ENCODE measurements around the gene CLPTM1L. TPM values are rescaled to one million over a fixed set of nuclear protein-coding genes. Genes with fewer than 3 reads are reported as not detected.
A peak's percentile ranks its signal among the peaks of the same experiment; 100 is the strongest.

CLPTM1L gene
- 142 TPM for total RNA-seq
- 60.7 TPM for polyA plus RNA-seq
- long read RNA-seq, donor 1, partial matches to known transcripts = 0 of 3 reads
- long read RNA-seq, donor 1, other reads (novel, unspliced or antisense) = 0 of 3 reads
- long read RNA-seq, donor 2 = 0 reads
- long read RNA-seq, donor 3, transcript CLPTM1L-204 (8 exons, 742 nt) = minor isoform, 14 of 65 reads
- long read RNA-seq, donor 3, transcript CLPTM1L-201 (17 exons, 2,500 nt) = major isoform, 35 of 65 reads
- long read RNA-seq, donor 3, partial matches to known transcripts = 15 of 65 reads
- long read RNA-seq, donor 3, other reads (novel, unspliced or antisense) = 0 of 65 reads
- long read RNA-seq, donor 4, transcript CLPTM1L-201 (17 exons, 2,500 nt) = major isoform, 16 of 24 reads
- long read RNA-seq, donor 4, partial matches to known transcripts = 0 of 24 reads
- long read RNA-seq, donor 4, other reads (novel, unspliced or antisense) = 0 of 24 reads
- long read RNA-seq, donor 5, transcript CLPTM1L-201 (17 exons, 2,500 nt) = major isoform, 30 of 48 reads
- long read RNA-seq, donor 5, transcript CLPTM1L-204 (8 exons, 742 nt) = minor isoform, 5 of 48 reads
- long read RNA-seq, donor 5, partial matches to known transcripts = 10 of 48 reads
- long read RNA-seq, donor 5, other reads (novel, unspliced or antisense) = 0 of 48 reads
- long read RNA-seq, donor 6, transcript CLPTM1L-204 (8 exons, 742 nt) = minor isoform, 7 of 35 reads
- long read RNA-seq, donor 6, transcript CLPTM1L-201 (17 exons, 2,500 nt) = major isoform, 23 of 35 reads
- long read RNA-seq, donor 6, partial matches to known transcripts = 5 of 35 reads
- long read RNA-seq, donor 6, other reads (novel, unspliced or antisense) = 0 of 35 reads
- long read RNA-seq, donor 7, transcript CLPTM1L-201 (17 exons, 2,500 nt) = major isoform, 25 of 39 reads
- long read RNA-seq, donor 7, partial matches to known transcripts = 5 of 39 reads
- long read RNA-seq, donor 7, other reads (novel, unspliced or antisense) = 5 of 39 reads
- long read RNA-seq, donor 8, transcript CLPTM1L-201 (17 exons, 2,500 nt) = major isoform, 13 of 15 reads
- long read RNA-seq, donor 8, partial matches to known transcripts = 0 of 15 reads
- long read RNA-seq, donor 8, other reads (novel, unspliced or antisense) = 0 of 15 reads
- long read RNA-seq, donor 9, transcript CLPTM1L-201 (17 exons, 2,500 nt) = major isoform, 16 of 18 reads
- long read RNA-seq, donor 9, partial matches to known transcripts = 0 of 18 reads
- long read RNA-seq, donor 9, other reads (novel, unspliced or antisense) = 0 of 18 reads
- long read RNA-seq, donor 10, transcript CLPTM1L-201 (17 exons, 2,500 nt) = major isoform, 13 of 27 reads
- long read RNA-seq, donor 10, partial matches to known transcripts = 9 of 27 reads
- long read RNA-seq, donor 10, other reads (novel, unspliced or antisense) = 0 of 27 reads

GRCh38 chr5:1344975-1345838, at the start of gene CLPTM1L:
Gene CLPTM1L (minus strand): TSS chr5:1345099. CDS start chr5:1344841, 258 bp downstream.
- peak; percentile 65 to 96 (median 90) for DNase-seq (ENCODE audit: low read depth in 6 of 9, low spot score in 9 of 9)
- Histone ChIP-seq H3K27ac (ENCODE audit: low read depth in 1 of 2, low read length in 1 of 2) (peak within 1 kb of the TSS; percentile 75 to 86), H3K4me1 (ENCODE audit: control insufficient read depth in 2 of 2, insufficient read depth in 2 of 2, low read length in 2 of 2) (peaks cover 17 to 42% of the 10 kb centered on the region in 2 donors), H3K36me3 (ENCODE audit: control insufficient read depth in 2 of 2, insufficient read depth in 2 of 2, low read length in 1 of 2) (peaks cover 34% of the 10 kb centered on the region in 2 donors), H3K4me3 (ENCODE audit: low read length in 2 of 2) (peak within 1 kb of the TSS; percentile 81 to 99), H3K27me3 (ENCODE audit: control insufficient read depth in 2 of 2, insufficient read depth in 1 of 2, low read length in 1 of 2) (no peaks in the 10 kb centered on the region), H3K9me3 (ENCODE audit: control insufficient read depth in 2 of 2, insufficient read depth in 1 of 2, low read length in 1 of 2) (no peaks in the 10 kb centered on the region)
- 2% methylated on average over 86 of the region's 87 CpGs for WGBS

DNA sequence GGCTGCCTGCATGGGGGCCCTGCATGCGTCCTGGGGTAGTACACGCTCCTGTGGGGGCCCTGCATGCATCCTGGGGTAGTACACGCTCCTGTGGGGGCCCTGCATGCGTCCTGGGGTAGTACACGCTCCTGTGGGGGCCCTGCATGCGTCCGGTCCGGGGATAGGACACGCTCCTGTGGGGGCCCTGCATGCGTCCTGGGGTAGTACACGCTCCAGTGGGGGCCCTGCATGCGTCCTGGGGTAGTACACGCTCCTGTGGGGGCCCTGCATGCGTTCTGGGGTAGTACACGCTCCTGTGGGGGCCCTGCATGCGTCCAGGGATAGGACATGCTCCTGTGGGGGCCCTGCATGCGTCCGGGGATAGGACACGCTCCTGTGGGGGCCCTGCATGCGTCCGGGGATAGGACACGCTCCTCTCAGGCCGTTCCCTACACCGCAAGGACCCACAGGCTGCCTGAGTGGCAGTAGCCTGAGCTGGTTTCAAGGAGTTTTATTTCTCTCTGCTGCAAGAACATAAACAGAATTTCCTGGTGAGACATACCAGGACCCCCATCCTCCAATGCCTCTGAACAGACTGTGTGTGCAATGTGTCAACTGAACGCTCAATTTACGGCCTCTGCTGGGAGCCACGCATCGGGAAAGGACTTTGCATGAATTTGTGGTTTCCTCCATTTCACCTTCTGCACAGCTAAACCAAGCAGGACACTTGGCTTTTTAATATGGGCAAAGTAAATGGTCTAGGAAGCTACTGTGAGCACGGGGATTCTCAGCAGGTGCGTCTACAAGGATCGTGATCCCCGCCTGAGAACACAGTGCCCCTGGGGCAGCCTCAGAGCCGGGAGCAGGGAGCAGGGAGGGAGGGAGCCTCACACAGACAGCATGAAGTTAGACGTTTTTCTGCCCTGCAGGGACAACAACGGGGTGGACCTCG, 48.9 kb upstream of the CLPTM1L start:
- 75% methylated on average over 36 of the region's 36 CpGs for WGBS
- Histone ChIP-seq H3K36me3 (ENCODE audit: control insufficient read depth in 2 of 2, insufficient read depth in 2 of 2, low read length in 1 of 2) (no peaks in the 10 kb centered on the region), H3K27me3 (ENCODE audit: control insufficient read depth in 2 of 2, insufficient read depth in 1 of 2, low read length in 1 of 2) (peaks cover 4 to 72% of the 10 kb centered on the region in 2 donors), H3K9me3 (ENCODE audit: control insufficient read depth in 2 of 2, insufficient read depth in 1 of 2, low read length in 1 of 2) (no peaks in the 10 kb centered on the region), H3K4me1 (ENCODE audit: control insufficient read depth in 2 of 2, insufficient read depth in 2 of 2, low read length in 2 of 2) (no peaks in the 10 kb centered on the region), H3K27ac (ENCODE audit: low read depth in 1 of 2, low read length in 1 of 2) (no peak overlapping the region), H3K4me3 (ENCODE audit: low read length in 2 of 2) (no peak overlapping the region)
- no peak for DNase-seq (ENCODE audit: low read depth in 6 of 9, low spot score in 9 of 9)

- no peaks in the 10 kb centered on the region for H3K4me1 ChIP-seq (ENCODE audit: control insufficient read depth in 2 of 2, insufficient read depth in 2 of 2, low read length in 2 of 2)
- no peak overlapping the region for H3K27ac ChIP-seq (ENCODE audit: low read depth in 1 of 2, low read length in 1 of 2)
- no peak for DNase-seq (ENCODE audit: low read depth in 6 of 9, low spot score in 9 of 9)
- H3K27me3 ChIP-seq (ENCODE audit: control insufficient read depth in 2 of 2, insufficient read depth in 1 of 2, low read length in 1 of 2) = peaks cover 4 to 77% of the 10 kb centered on the region in 2 donors
- 60% methylated on average over 22 of the region's 22 CpGs for WGBS
- H3K36me3 ChIP-seq (ENCODE audit: control insufficient read depth in 2 of 2, insufficient read depth in 2 of 2, low read length in 1 of 2) = no peaks in the 10 kb centered on the region
- H3K9me3 ChIP-seq (ENCODE audit: control insufficient read depth in 2 of 2, insufficient read depth in 1 of 2, low read length in 1 of 2) = no peaks in the 10 kb centered on the region
- H3K4me3 ChIP-seq (ENCODE audit: low read length in 2 of 2) = no peak overlapping the region
Observed at GRCh38 chr5:1392801-1393565, 48.1 kb upstream of the CLPTM1L start.

GRCh38 chr5:1392261-1392660, 47.4 kb upstream of the CLPTM1L start:
- no peak for DNase-seq (ENCODE audit: low read depth in 6 of 9, low spot score in 9 of 9)
- no peak overlapping the region for H3K4me3 ChIP-seq (ENCODE audit: low read length in 2 of 2)
- no peaks in the 10 kb centered on the region for H3K9me3 ChIP-seq (ENCODE audit: control insufficient read depth in 2 of 2, insufficient read depth in 1 of 2, low read length in 1 of 2)
- H3K4me1 ChIP-seq (ENCODE audit: control insufficient read depth in 2 of 2, insufficient read depth in 2 of 2, low read length in 2 of 2) = peaks cover 2% of the 10 kb centered on the region in 2 donors
- no peak overlapping the region for H3K27ac ChIP-seq (ENCODE audit: low read depth in 1 of 2, low read length in 1 of 2)
- H3K36me3 ChIP-seq (ENCODE audit: control insufficient read depth in 2 of 2, insufficient read depth in 2 of 2, low read length in 1 of 2) = no peaks in the 10 kb centered on the region
- peaks cover 4 to 79% of the 10 kb centered on the region in 2 donors for H3K27me3 ChIP-seq (ENCODE audit: control insufficient read depth in 2 of 2, insufficient read depth in 1 of 2, low read length in 1 of 2)
- WGBS = 78% methylated on average over 11 of the region's 11 CpGs

DNA sequence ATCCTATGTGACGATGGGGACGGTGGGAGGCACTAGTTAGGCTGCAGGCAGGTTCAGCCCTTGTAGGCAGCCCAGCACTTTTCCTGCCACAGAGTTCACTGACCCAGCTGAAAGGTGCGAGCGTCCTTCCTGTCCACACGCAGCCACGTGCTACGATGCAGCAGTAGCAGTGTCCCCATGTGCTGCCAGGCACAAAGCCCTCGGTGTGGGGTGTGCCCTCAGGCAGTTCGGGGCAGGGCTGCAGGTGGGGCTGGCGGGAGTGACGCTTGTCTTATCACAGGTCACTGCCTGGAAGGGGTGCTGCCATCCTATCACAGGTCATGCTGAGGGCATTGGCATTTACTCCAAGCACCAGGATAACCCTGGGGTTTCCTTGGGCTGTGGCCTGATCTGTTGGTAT, 46.8 kb upstream of the CLPTM1L start:
- WGBS = 81% methylated on average over 11 of the region's 11 CpGs
- no peaks in the 10 kb centered on the region for H3K9me3 ChIP-seq (ENCODE audit: control insufficient read depth in 2 of 2, insufficient read depth in 1 of 2, low read length in 1 of 2)
- peaks cover 6 to 8% of the 10 kb centered on the region in 2 donors for H3K4me1 ChIP-seq (ENCODE audit: control insufficient read depth in 2 of 2, insufficient read depth in 2 of 2, low read length in 2 of 2)
- H3K4me3 ChIP-seq (ENCODE audit: low read length in 2 of 2) = no peak overlapping the region
- H3K36me3 ChIP-seq (ENCODE audit: control insufficient read depth in 2 of 2, insufficient read depth in 2 of 2, low read length in 1 of 2) = no peaks in the 10 kb centered on the region
- no peak for DNase-seq (ENCODE audit: low read depth in 6 of 9, low spot score in 9 of 9)
- no peak overlapping the region for H3K27ac ChIP-seq (ENCODE audit: low read depth in 1 of 2, low read length in 1 of 2)
- H3K27me3 ChIP-seq (ENCODE audit: control insufficient read depth in 2 of 2, insufficient read depth in 1 of 2, low read length in 1 of 2) = peaks cover 4 to 83% of the 10 kb centered on the region in 2 donors

DNA sequence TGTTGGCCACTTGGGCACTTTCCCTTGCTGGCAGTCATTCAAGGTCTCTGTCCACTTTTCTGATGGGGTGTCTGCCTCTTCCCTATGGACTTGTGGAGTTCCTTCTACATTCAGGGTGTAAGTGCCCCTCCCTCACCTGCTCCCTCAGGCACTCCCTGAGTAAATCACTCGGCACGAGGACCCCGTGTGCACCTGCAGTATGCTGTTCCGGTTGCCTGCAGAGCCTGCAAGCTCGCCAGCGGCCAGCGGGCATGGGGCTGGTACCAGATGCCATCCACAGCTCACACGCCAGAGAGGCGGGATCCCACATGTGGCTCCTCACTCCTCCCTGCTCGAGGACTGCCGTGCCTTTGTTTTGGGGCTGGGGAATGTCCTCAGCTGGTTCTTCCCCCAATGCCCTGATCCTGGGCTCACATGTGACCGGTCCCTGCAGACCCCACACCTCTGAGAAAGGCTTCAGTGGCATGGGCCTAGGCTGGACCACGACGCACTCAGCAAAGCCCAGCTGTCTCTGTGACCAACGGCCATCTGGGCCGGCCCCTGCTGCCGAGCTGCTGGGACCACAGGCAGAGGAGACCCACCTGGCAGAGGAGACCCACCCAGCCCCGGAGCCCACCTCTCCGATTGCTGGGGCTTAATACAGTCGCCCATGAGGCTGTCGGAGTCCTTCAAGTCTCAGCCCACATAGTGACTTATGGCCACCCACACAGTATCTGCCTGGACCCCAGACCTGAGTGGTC, 46.1 kb upstream of the CLPTM1L start:
- no peak overlapping the region for H3K4me3 ChIP-seq (ENCODE audit: low read length in 2 of 2)
- peaks cover 6 to 12% of the 10 kb centered on the region in 2 donors for H3K4me1 ChIP-seq (ENCODE audit: control insufficient read depth in 2 of 2, insufficient read depth in 2 of 2, low read length in 2 of 2)
- no peaks in the 10 kb centered on the region for H3K36me3 ChIP-seq (ENCODE audit: control insufficient read depth in 2 of 2, insufficient read depth in 2 of 2, low read length in 1 of 2)
- peaks cover 4 to 79% of the 10 kb centered on the region in 2 donors for H3K27me3 ChIP-seq (ENCODE audit: control insufficient read depth in 2 of 2, insufficient read depth in 1 of 2, low read length in 1 of 2)
- 90% methylated on average over 21 of the region's 21 CpGs for WGBS
- no peak overlapping the region for H3K27ac ChIP-seq (ENCODE audit: low read depth in 1 of 2, low read length in 1 of 2)
- H3K9me3 ChIP-seq (ENCODE audit: control insufficient read depth in 2 of 2, insufficient read depth in 1 of 2, low read length in 1 of 2) = no peaks in the 10 kb centered on the region
- DNase-seq (ENCODE audit: low read depth in 6 of 9, low spot score in 9 of 9) = no peak
